Fibroblast of mammary gland (primary cell): ENCODE data around the gene FCGR3A.
"Not testable (repeated sequence)": the region's sequence is repeated elsewhere in the genome, so short reads cannot be mapped to it uniquely, and the experiment has no call there.

Source experiments
- DNase-seq: peaks from one replicate; pipeline ENCODE4 v3.0.0-alpha.2; 2010; ENCODE audit warnings: low read depth
- H3K4me3 ChIP-seq: 2 replicates; pipeline ENCODE4 v1.5.1; 2011; ENCODE audit warnings: low read depth, mild to moderate bottlenecking, low read length, moderate library complexity; ENCODE audit not compliant: control insufficient read depth
- CTCF ChIP-seq: conservative IDR thresholded peaks from 2 replicates; pipeline ENCODE4 v1.5.1; 2011; ENCODE audit warnings: low read depth, low read length, inconsistent platforms; ENCODE audit not compliant: control insufficient read depth, insufficient read depth

Gene FCGR3A

GRCh38 chr1:161549652-161550051, at the start of gene FCGR3A:
FCGR3A (minus strand) TSS chr1:161549818; CDS start chr1:161549736, 82 bp downstream.
- DNase-seq: no peak
- TF ChIP-seq CTCF: no peak
- no peak within 1 kb of the TSS for H3K4me3 ChIP-seq

- DNase-seq, H3K4me3 ChIP-seq: not testable (repeated sequence)
Observed at GRCh38 chr1:161597077-161597476, 47.5 kb upstream of the FCGR3A start.

GRCh38 chr1:161595583-161595982, 46.0 kb upstream of the FCGR3A start:
- DNase-seq, H3K4me3 ChIP-seq: not testable (repeated sequence)

GRCh38 chr1:161595173-161595572, 45.6 kb upstream of the FCGR3A start:
- not testable (repeated sequence) for H3K4me3 ChIP-seq, DNase-seq

- DNase-seq, H3K4me3 ChIP-seq: not testable (repeated sequence)
Observed at GRCh38 chr1:161594269-161594984, 44.8 kb upstream of the FCGR3A start.

- DNase-seq, H3K4me3 ChIP-seq: not testable (repeated sequence)
Observed at GRCh38 chr1:161593092-161593755, 43.6 kb upstream of the FCGR3A start.

GRCh38 chr1:161592586-161592985, 43.0 kb upstream of the FCGR3A start:
- not testable (repeated sequence) for DNase-seq, H3K4me3 ChIP-seq

- not testable (repeated sequence) for DNase-seq, H3K4me3 ChIP-seq
Observed at GRCh38 chr1:161589920-161590319, 40.3 kb upstream of the FCGR3A start.

- H3K4me3 ChIP-seq, DNase-seq: not testable (repeated sequence)
Observed at GRCh38 chr1:161589365-161589764, 39.7 kb upstream of the FCGR3A start.

- DNase-seq: not testable (repeated sequence)
Observed at GRCh38 chr1:161588596-161588995, 39.0 kb upstream of the FCGR3A start.

GRCh38 chr1:161582882-161583281, 33.3 kb upstream of the FCGR3A start:
- H3K4me3 ChIP-seq, DNase-seq: not testable (repeated sequence)

More at GRCh38 chr1:161588596-161588995, 39.0 kb upstream of the FCGR3A start:
- H3K4me3 ChIP-seq: not testable (repeated sequence)

GRCh38 chr1:161580879-161581537, 31.4 kb upstream of the FCGR3A start:
- not testable (repeated sequence) for H3K4me3 ChIP-seq, DNase-seq

GRCh38 chr1:161579856-161580507, 30.4 kb upstream of the FCGR3A start:
- H3K4me3 ChIP-seq, DNase-seq: not testable (repeated sequence)

- H3K4me3 ChIP-seq, DNase-seq: not testable (repeated sequence)
Observed at GRCh38 chr1:161576676-161577075, 27.1 kb upstream of the FCGR3A start.

GRCh38 chr1:161571703-161572102, 22.1 kb upstream of the FCGR3A start:
- not testable (repeated sequence) for H3K4me3 ChIP-seq

GRCh38 chr1:161566602-161566960, 17.0 kb upstream of the FCGR3A start:
- DNase-seq, H3K4me3 ChIP-seq: not testable (repeated sequence)

More at GRCh38 chr1:161571703-161572102, 22.1 kb upstream of the FCGR3A start:
- DNase-seq: not testable (repeated sequence)

GRCh38 chr1:161563522-161563921, 13.9 kb upstream of the FCGR3A start:
- DNase-seq, H3K4me3 ChIP-seq: not testable (repeated sequence)
